Sigmoid colon (tissue), 4 donors: ENCODE measurements around the gene CCDC91.

Source experiments
- EP300 ChIP-seq, 4 donors: sonication (generic); formaldehyde crosslinking; IDR thresholded peaks; one replicate each; pipeline ENCODE4 v1.6.1; 2017; ENCODE audit warnings: antibody characterized with exemption in 4 of 4
- POLR2A ChIP-seq, 2 donors: fragments of 450-650 bp; IDR thresholded peaks; one replicate each; pipeline ENCODE4 v1.6.1; 2016; ENCODE audit warnings: antibody characterized with exemption in 2 of 2, mild to moderate bottlenecking in 2 of 2, moderate library complexity in 2 of 2
- TF ChIP-seq, protein P1 (sequence below), 4 experiments: fragments of 450-650 bp in 3 of 4; fragments of 200-600 bp in 1 of 4; IDR thresholded peaks; one replicate each; pipeline ENCODE4 v1.5.1; 2016 to 2019; ENCODE audit warnings: antibody characterized with exemption in 4 of 4, mild to moderate bottlenecking in 3 of 4, moderate library complexity in 2 of 4

DNA sequence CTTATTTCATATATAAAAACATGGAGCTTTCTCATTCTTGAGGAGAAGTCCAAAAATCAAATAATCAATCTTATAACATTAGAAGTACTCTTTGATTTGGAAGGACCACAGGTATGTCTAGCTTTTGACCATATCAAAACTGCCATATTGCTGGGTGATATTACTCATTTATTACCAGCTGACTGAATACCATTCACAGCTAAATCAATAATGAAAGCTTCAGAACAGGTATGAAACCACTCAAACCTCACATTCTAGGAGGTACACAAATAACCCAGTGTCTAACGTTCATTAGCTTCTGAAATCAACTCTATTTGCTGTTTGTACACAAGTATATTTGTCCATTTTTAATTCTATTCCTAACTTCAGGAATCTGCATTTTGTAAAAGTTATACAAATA is 16.8 kb upstream of the CCDC91 start:
- TF ChIP-seq POLR2A (IDR thresholded peaks at IDR 0.05) = no peak
- TF ChIP-seq, protein P1, sequence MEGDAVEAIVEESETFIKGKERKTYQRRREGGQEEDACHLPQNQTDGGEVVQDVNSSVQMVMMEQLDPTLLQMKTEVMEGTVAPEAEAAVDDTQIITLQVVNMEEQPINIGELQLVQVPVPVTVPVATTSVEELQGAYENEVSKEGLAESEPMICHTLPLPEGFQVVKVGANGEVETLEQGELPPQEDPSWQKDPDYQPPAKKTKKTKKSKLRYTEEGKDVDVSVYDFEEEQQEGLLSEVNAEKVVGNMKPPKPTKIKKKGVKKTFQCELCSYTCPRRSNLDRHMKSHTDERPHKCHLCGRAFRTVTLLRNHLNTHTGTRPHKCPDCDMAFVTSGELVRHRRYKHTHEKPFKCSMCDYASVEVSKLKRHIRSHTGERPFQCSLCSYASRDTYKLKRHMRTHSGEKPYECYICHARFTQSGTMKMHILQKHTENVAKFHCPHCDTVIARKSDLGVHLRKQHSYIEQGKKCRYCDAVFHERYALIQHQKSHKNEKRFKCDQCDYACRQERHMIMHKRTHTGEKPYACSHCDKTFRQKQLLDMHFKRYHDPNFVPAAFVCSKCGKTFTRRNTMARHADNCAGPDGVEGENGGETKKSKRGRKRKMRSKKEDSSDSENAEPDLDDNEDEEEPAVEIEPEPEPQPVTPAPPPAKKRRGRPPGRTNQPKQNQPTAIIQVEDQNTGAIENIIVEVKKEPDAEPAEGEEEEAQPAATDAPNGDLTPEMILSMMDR (IDR thresholded peaks at IDR 0.05) = no peak
- TF ChIP-seq EP300 (IDR thresholded peaks at IDR 0.05) = no peak
